GM23248 (cell line): ENCODE results near the gene GAB2. TPM values are rescaled to one million over a fixed set of nuclear protein-coding genes. Genes with fewer than 3 reads are reported as not detected.

ENCODE experiments used
- DNase-seq: peaks from one replicate; pipeline ENCODE4 v3.0.0-alpha.2; 2015
- H2AFZ ChIP-seq: fragments of 200-600 bp; sonication (generic); 2 replicates; pipeline ENCODE4 v1.6.1; 2016; ENCODE audit warnings: antibody characterized with exemption
- H3F3A ChIP-seq: fragments of 200-600 bp; sonication (generic); 2 replicates; pipeline ENCODE4 v1.6.1; 2016; ENCODE audit warnings: mild to moderate bottlenecking, antibody characterized with exemption, mixed run types; ENCODE audit not compliant: insufficient read depth
- H3K27ac ChIP-seq: fragments of 200-600 bp; sonication (generic); 2 replicates; pipeline ENCODE4 v1.5.1; 2016; ENCODE audit warnings: mild to moderate bottlenecking
- H3K27me3 ChIP-seq: fragments of 200-600 bp; sonication (generic); replicated peaks from 2 replicates; pipeline ENCODE4 v1.6.1; 2016; ENCODE audit warnings: mild to moderate bottlenecking; ENCODE audit not compliant: insufficient read depth
- H3K36me3 ChIP-seq: fragments of 200-600 bp; sonication (generic); 2 replicates; pipeline ENCODE4 v1.6.1; 2016; ENCODE audit warnings: low read depth, mild to moderate bottlenecking
- H3K4me1 ChIP-seq: fragments of 200-600 bp; sonication (generic); 2 replicates; pipeline ENCODE4 v1.6.1; 2016; ENCODE audit warnings: mild to moderate bottlenecking; ENCODE audit not compliant: insufficient read depth
- H3K4me2 ChIP-seq: fragments of 200-600 bp; sonication (generic); one replicate; pipeline ENCODE4 v1.6.1; 2016; ENCODE audit warnings: mild to moderate bottlenecking; ENCODE audit not compliant: unreplicated experiment
- H3K4me3 ChIP-seq: fragments of 200-600 bp; sonication (generic); 2 replicates; pipeline ENCODE4 v1.5.1; 2016; ENCODE audit warnings: mild to moderate bottlenecking
- H3K79me2 ChIP-seq: fragments of 200-600 bp; sonication (generic); 2 replicates; pipeline ENCODE4 v1.6.1; 2016; ENCODE audit warnings: mild to moderate bottlenecking; ENCODE audit not compliant: insufficient read depth
- H3K9ac ChIP-seq: fragments of 200-600 bp; sonication (generic); 2 replicates; pipeline ENCODE4 v1.6.1; 2016; ENCODE audit warnings: mild to moderate bottlenecking
- H3K9me2 ChIP-seq: fragments of 200-600 bp; sonication (generic); 2 replicates; pipeline ENCODE4 v1.6.1; 2016; ENCODE audit warnings: mixed run types, mild to moderate bottlenecking, moderate library complexity; ENCODE audit not compliant: insufficient read depth
- H3K9me3 ChIP-seq: fragments of 200-600 bp; sonication (generic); one replicate; pipeline ENCODE4 v1.6.1; 2017; ENCODE audit warnings: low read depth
- H4K20me1 ChIP-seq: fragments of 200-600 bp; sonication (generic); 2 replicates; pipeline ENCODE4 v1.6.0; 2016; ENCODE audit not compliant: insufficient read depth
- EZH2 ChIP-seq: fragments of 200-600 bp; sonication (generic); IDR thresholded peaks from 2 replicates; pipeline ENCODE4 v1.6.1; 2018; ENCODE audit warnings: antibody characterized with exemption, mild to moderate bottlenecking; ENCODE audit not compliant: insufficient read depth, poor library complexity, severe bottlenecking
- EZH2phosphoT487 ChIP-seq: fragments of 200-600 bp; sonication (generic); IDR thresholded peaks from 2 replicates; pipeline ENCODE4 v1.6.1; 2018; ENCODE audit warnings: antibody characterized with exemption, moderate library complexity, mild to moderate bottlenecking, low read depth; ENCODE audit not compliant: insufficient read depth
- WGBS, 2 experiments: methylation state at CpG; one replicate each; pipeline ENCODE4 v1.1.6; 2015 to 2017; ENCODE audit warnings: low lambda C conversion rate in 2 of 2, low coverage in 1 of 2; ENCODE audit errors: missing lambda C conversion rate in 2 of 2; 5-methylcytosine and 5-hydroxymethylcytosine counted together
- in situ Hi-C: fragments of 300-500 bp; cut with MboI; formaldehyde crosslinking; loops from 2 replicates; pipeline ENCODE4 v1.15.0; 2020
- polyA plus RNA-seq: library from polyadenylated mRNA; unstranded; fragments of >200 nt; fragmentation: Nextera tagmentation; extraction: Ambion mirVana; gene quantifications from 2 replicates; pipeline ENCODE4 v1.2.1, GENCODE V29; 2016
- total RNA-seq: library from RNA; depleted of rRNA; stranded (reverse); fragments of >200 nt; shearing (Covaris generic); gene quantifications from 2 replicates; pipeline ENCODE4 v1.2.3, GENCODE V29; 2014

GAB2 gene
- total and polyA plus RNA-seq, 2 experiments from 2014 or later: 1.8 to 12.2 TPM

GRCh38 chr11:78350646-78351165, 66.9 kb downstream of the GAB2 start:
- Histone ChIP-seq H3K27ac (peak overlapping the region; percentile 69), H3F3A (peaks cover 10% of the 10 kb centered on the region; the same call in 1 of the 2 replicates), H3K9ac (peak overlapping the region; percentile 76), H3K4me2 (peak overlapping the region; percentile 95), H4K20me1 (no peaks in the 10 kb centered on the region), H2AFZ (peak overlapping the region; percentile 91), H3K4me3 (peak overlapping the region; percentile 64), H3K36me3 (no peaks in the 10 kb centered on the region), H3K27me3 (no peaks in the 10 kb centered on the region), H3K4me1 (peaks cover 22% of the 10 kb centered on the region), H3K79me2 (peaks cover 18% of the 10 kb centered on the region; the same call in 1 of the 2 replicates), H3K9me2 (no peaks in the 10 kb centered on the region), H3K9me3 (no peaks in the 10 kb centered on the region)
- in situ Hi-C loops: no loop called here
- TF ChIP-seq EZH2phosphoT487 (no peak), EZH2 (no peak)
- peak; percentile 61 for DNase-seq
- WGBS, 2 experiments: 1 to 5% methylated on average over 7 of the region's 7 CpGs

- WGBS, 2 experiments: 2 to 3% methylated on average over 6 of the region's 6 CpGs
- peak overlapping the region; percentile 69 for H3K27ac ChIP-seq
- H3K36me3 ChIP-seq: no peaks in the 10 kb centered on the region
- DNase-seq: peak; percentile 50
- no peaks in the 10 kb centered on the region for H3K9me3 ChIP-seq
- H3K4me3 ChIP-seq: peak overlapping the region; percentile 64
- no peaks in the 10 kb centered on the region for H4K20me1 ChIP-seq
- H3K4me1 ChIP-seq: peaks cover 22% of the 10 kb centered on the region
- H3K79me2 ChIP-seq: peaks cover 15% of the 10 kb centered on the region; the same call in 1 of the 2 replicates
- TF ChIP-seq EZH2 (no peak), EZH2phosphoT487 (no peak)
- H3K27me3 ChIP-seq: no peaks in the 10 kb centered on the region
- in situ Hi-C loops: no loop called here
- peaks cover 10% of the 10 kb centered on the region; the same call in 1 of the 2 replicates for H3F3A ChIP-seq
- peak overlapping the region; percentile 76 for H3K9ac ChIP-seq
- peak overlapping the region; percentile 91 for H2AFZ ChIP-seq
- H3K4me2 ChIP-seq: peak overlapping the region; percentile 95
- no peaks in the 10 kb centered on the region for H3K9me2 ChIP-seq
These were observed 67.5 kb downstream of the GAB2 start for GRCh38 chr11:78350091-78350645.

- DNase-seq: peak; percentile 35
- H3K4me2 ChIP-seq: peak overlapping the region; percentile 95
- no peaks in the 10 kb centered on the region for H3K9me3 ChIP-seq
- no peaks in the 10 kb centered on the region for H3K9me2 ChIP-seq
- H3K27ac ChIP-seq: peak overlapping the region; percentile 69
- TF ChIP-seq EZH2phosphoT487: no peak
- no peak for TF ChIP-seq EZH2
- in situ Hi-C loops: no loop called here
- no peaks in the 10 kb centered on the region for H4K20me1 ChIP-seq
- peak overlapping the region; percentile 64 for H3K4me3 ChIP-seq
- 12 to 14% methylated on average over 3 of the region's 3 CpGs for WGBS, 2 experiments
- no peaks in the 10 kb centered on the region for H3K27me3 ChIP-seq
- peak overlapping the region; percentile 76 for H3K9ac ChIP-seq
- H2AFZ ChIP-seq: peak overlapping the region; percentile 91
- peaks cover 11% of the 10 kb centered on the region; the same call in 1 of the 2 replicates for H3K79me2 ChIP-seq
- no peaks in the 10 kb centered on the region for H3K36me3 ChIP-seq
- H3F3A ChIP-seq: peaks cover 10% of the 10 kb centered on the region; the same call in 1 of the 2 replicates
- peaks cover 22% of the 10 kb centered on the region for H3K4me1 ChIP-seq
These were observed 68.0 kb downstream of the GAB2 start for GRCh38 chr11:78349624-78350023.

- in situ Hi-C loops: no loop called here
- Histone ChIP-seq H3K27ac (peak overlapping the region; percentile 69; the same call in 1 of the 2 replicates), H3K36me3 (no peaks in the 10 kb centered on the region), H4K20me1 (no peaks in the 10 kb centered on the region), H3K4me3 (0 out of 2 replicates have a peak overlapping the region, but pooled peaks have one; percentile 64), H3K79me2 (peaks cover 11% of the 10 kb centered on the region; the same call in 1 of the 2 replicates), H3K4me2 (peak overlapping the region; percentile 95), H3K27me3 (no peaks in the 10 kb centered on the region), H3K9ac (peak overlapping the region; percentile 76), H3K9me3 (no peaks in the 10 kb centered on the region), H3K4me1 (peaks cover 26% of the 10 kb centered on the region), H2AFZ (peak overlapping the region; percentile 91), H3K9me2 (no peaks in the 10 kb centered on the region), H3F3A (peaks cover 10% of the 10 kb centered on the region; the same call in 1 of the 2 replicates)
- WGBS, 2 experiments: 87 to 90% methylated on average over 3 of the region's 3 CpGs
- no peak for TF ChIP-seq EZH2phosphoT487
- TF ChIP-seq EZH2: no peak
- DNase-seq: no peak
These were observed 68.5 kb downstream of the GAB2 start for GRCh38 chr11:78349114-78349513.
